Spleen (tissue), 11 donors: ENCODE measurements around the gene FMN2. TPM values are rescaled to one million over a fixed set of nuclear protein-coding genes. Genes with fewer than 3 reads are reported as not detected.

Source experiments
- DNase-seq: peaks from one replicate; pipeline ENCODE4 v3.0.0-alpha.2; 2020
- H3K27ac ChIP-seq, 8 donors: fragments of 200-600 bp; sonication (generic) in 7 of 8; 1 replicate in 4 of 8; 2 replicates in 4 of 8; pipeline versions ENCODE4 v1.5.0 to v1.8.0; 2016 to 2021; ENCODE audit warnings: inconsistent platforms in 4 of 8, mild to moderate bottlenecking in 4 of 8, moderate library complexity in 1 of 8
- H3K27me3 ChIP-seq, 7 donors: fragments of 200-600 bp; sonication (generic) in 6 of 7; replicated peaks in 1 of 7; 1 replicate in 4 of 7; 2 replicates in 3 of 7; pipeline versions ENCODE4 v1.5.0 to v1.8.0; 2016 to 2021; ENCODE audit warnings: inconsistent platforms in 3 of 7, mild to moderate bottlenecking in 1 of 7
- H3K36me3 ChIP-seq, 6 donors: fragments of 200-600 bp; sonication (generic) in 5 of 6; 1 replicate in 4 of 6; 2 replicates in 2 of 6; pipeline versions ENCODE4 v1.5.0 to v1.8.0; 2016 to 2021; ENCODE audit warnings: inconsistent platforms in 2 of 6
- H3K4me1 ChIP-seq, 6 donors: fragments of 200-600 bp; sonication (generic) in 5 of 6; 1 replicate in 3 of 6; 2 replicates in 3 of 6; pipeline versions ENCODE4 v1.5.0 to v1.8.0; 2016 to 2021; ENCODE audit warnings: inconsistent platforms in 3 of 6
- H3K4me3 ChIP-seq, 8 donors: fragments of 200-600 bp; sonication (generic) in 7 of 8; 1 replicate in 4 of 8; 2 replicates in 4 of 8; pipeline versions ENCODE4 v1.5.0 to v1.8.0; 2016 to 2021; ENCODE audit warnings: inconsistent platforms in 4 of 8, mild to moderate bottlenecking in 4 of 8, moderate library complexity in 2 of 8
- H3K9me3 ChIP-seq, 8 donors: fragments of 200-600 bp; sonication (generic) in 7 of 8; 1 replicate in 4 of 8; 2 replicates in 4 of 8; pipeline versions ENCODE4 v1.5.0 to v1.8.0; 2016 to 2021; ENCODE audit warnings: inconsistent platforms in 4 of 8
- POLR2A ChIP-seq, 3 donors: fragments of 450-650 bp; IDR thresholded peaks; one replicate each; pipeline ENCODE4 v1.5.1; 2017; ENCODE audit warnings: antibody characterized with exemption in 3 of 3, mild to moderate bottlenecking in 1 of 3
- POLR2AphosphoS5 ChIP-seq, 3 donors: sonication (generic); formaldehyde crosslinking; IDR thresholded peaks; one replicate each; pipeline ENCODE4 v1.5.1; 2017; ENCODE audit warnings: antibody characterized with exemption in 3 of 3
- WGBS, 5 donors: extraction: QIAGEN DNeasy Blood & Tissue Kit in 3 of 5; methylation state at CpG; one replicate each; pipeline versions ENCODE4 v1.1.5 to v1.1.7; 2013 to 2018; 5-methylcytosine and 5-hydroxymethylcytosine counted together
- intact Hi-C: fragments of 100-400 bp; cut with DNase I; formaldehyde crosslinking; loops from one replicate; pipeline ENCODE4 v1.15.0; 2023; ENCODE audit warnings: low total_unique reads
- polyA plus RNA-seq, 3 donors: library from polyadenylated mRNA; stranded (reverse); fragments of 200-250 nt; gene quantifications; one replicate each; pipeline ENCODE4 v1.2.1, GENCODE V29; 2013
- total RNA-seq, 7 donors: library from RNA; depleted of rRNA in 3 of 7; stranded (reverse); fragments of >200 nt in 3 of 7; fragmentation: NEBNext Ultra II Directional in 4 of 7; extraction: Animal tissue kit (Norgen Biotek cat#: 25700) in 4 of 7; gene quantifications; one replicate each; pipeline versions ENCODE4 v1.1.0 to v1.2.1, GENCODE V29; 2016 to 2021
- TF ChIP-seq, protein P1 (sequence below), 11 experiments: fragments of 200-600 bp in 7 of 11; fragments of 450-650 bp in 4 of 11; sonication (generic) in 4 of 11; IDR thresholded peaks in 8 of 11; conservative IDR thresholded peaks in 3 of 11; 1 replicate in 7 of 11; 2 replicates in 4 of 11; pipeline versions ENCODE4 v1.4.0 to v1.8.0; 2016 to 2021; ENCODE audit warnings: antibody characterized with exemption in 11 of 11, inconsistent platforms in 4 of 11, mild to moderate bottlenecking in 1 of 11
- donor health status: healthy with polysubstance abuse.
- donor health status: DM: no; HTN: no; CAD: no; lungs with moderate emphysema.
- donor health status: DM: no; HTN: no; CAD: no.
- donor health status: Bipolar disorder and iron deficiency.
- donor health status: healthy.
- donor health status: DM: no; HTN: no; CAD: no.
- donor health status: DM: yes; HTN: yes; CAD: no.

The FMN2 gene
- total and polyA plus RNA-seq, 10 donors = 0.04 to 0.24 (median 0.12) TPM; not detected in 6

DNA sequence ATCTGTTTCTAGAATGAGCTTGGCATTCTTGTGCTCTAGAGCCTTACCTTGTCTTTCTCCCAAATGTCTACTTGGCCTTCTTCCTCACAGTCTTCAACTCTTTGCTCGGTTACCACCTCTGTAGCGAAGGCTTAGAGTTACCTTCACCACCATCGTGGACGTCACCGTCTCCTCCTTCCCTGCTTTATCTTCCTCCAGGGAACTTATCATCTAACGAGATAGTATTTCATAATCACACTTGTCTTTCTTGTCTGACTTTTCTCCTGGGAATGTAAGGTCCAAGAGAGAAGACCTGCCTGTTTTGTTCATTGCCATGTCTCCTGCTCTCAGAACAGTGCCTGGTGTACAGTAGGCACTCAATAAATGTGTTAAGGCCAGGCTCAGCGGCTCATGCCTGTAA lies 404.7 kb downstream of the FMN2 start:
- intact Hi-C loops = no loop called here
- H3K27me3 ChIP-seq = peaks cover 0 to 11% (median 0%) of the 10 kb centered on the region in 7 donors
- H3K4me1 ChIP-seq = no peaks in the 10 kb centered on the region
- H3K9me3 ChIP-seq = peaks cover 0 to 8% (median 0%) of the 10 kb centered on the region in 8 donors
- DNase-seq = no peak
- TF ChIP-seq POLR2AphosphoS5 (IDR thresholded peaks at IDR 0.05) = no peak
- TF ChIP-seq, protein P1, sequence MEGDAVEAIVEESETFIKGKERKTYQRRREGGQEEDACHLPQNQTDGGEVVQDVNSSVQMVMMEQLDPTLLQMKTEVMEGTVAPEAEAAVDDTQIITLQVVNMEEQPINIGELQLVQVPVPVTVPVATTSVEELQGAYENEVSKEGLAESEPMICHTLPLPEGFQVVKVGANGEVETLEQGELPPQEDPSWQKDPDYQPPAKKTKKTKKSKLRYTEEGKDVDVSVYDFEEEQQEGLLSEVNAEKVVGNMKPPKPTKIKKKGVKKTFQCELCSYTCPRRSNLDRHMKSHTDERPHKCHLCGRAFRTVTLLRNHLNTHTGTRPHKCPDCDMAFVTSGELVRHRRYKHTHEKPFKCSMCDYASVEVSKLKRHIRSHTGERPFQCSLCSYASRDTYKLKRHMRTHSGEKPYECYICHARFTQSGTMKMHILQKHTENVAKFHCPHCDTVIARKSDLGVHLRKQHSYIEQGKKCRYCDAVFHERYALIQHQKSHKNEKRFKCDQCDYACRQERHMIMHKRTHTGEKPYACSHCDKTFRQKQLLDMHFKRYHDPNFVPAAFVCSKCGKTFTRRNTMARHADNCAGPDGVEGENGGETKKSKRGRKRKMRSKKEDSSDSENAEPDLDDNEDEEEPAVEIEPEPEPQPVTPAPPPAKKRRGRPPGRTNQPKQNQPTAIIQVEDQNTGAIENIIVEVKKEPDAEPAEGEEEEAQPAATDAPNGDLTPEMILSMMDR (IDR thresholded peaks at IDR 0.05 in 8 of 11, conservative IDR thresholded peaks at IDR 0.05 in 3 of 11) = no peak
- no peak for TF ChIP-seq POLR2A (IDR thresholded peaks at IDR 0.05)
- H3K27ac ChIP-seq = no peak overlapping the region
- no peaks in the 10 kb centered on the region for H3K36me3 ChIP-seq
- WGBS, 5 donors = 87 to 93% (median 90%) methylated on average over 7 of the region's 7 CpGs
- no peak overlapping the region for H3K4me3 ChIP-seq

- intact Hi-C loops = no loop called here
- Histone ChIP-seq H3K4me1 (no peaks in the 10 kb centered on the region), H3K27me3 (peaks cover 0 to 11% (median 0%) of the 10 kb centered on the region in 7 donors), H3K36me3 (no peaks in the 10 kb centered on the region), H3K4me3 (no peak overlapping the region), H3K9me3 (peaks cover 0 to 8% (median 0%) of the 10 kb centered on the region in 8 donors), H3K27ac (no peak overlapping the region)
- DNase-seq = no peak
- WGBS, 5 donors = 86 to 93% (median 90%) methylated on average over 5 of the region's 5 CpGs
- TF ChIP-seq, protein P1 (IDR thresholded peaks at IDR 0.05 in 8 of 11, conservative IDR thresholded peaks at IDR 0.05 in 3 of 11) = no peak
- TF ChIP-seq POLR2AphosphoS5 (IDR thresholded peaks at IDR 0.05) = no peak
- TF ChIP-seq POLR2A (IDR thresholded peaks at IDR 0.05) = no peak
These were observed 405.3 kb downstream of the FMN2 start for GRCh38 chr1:240496941-240497340.

DNA sequence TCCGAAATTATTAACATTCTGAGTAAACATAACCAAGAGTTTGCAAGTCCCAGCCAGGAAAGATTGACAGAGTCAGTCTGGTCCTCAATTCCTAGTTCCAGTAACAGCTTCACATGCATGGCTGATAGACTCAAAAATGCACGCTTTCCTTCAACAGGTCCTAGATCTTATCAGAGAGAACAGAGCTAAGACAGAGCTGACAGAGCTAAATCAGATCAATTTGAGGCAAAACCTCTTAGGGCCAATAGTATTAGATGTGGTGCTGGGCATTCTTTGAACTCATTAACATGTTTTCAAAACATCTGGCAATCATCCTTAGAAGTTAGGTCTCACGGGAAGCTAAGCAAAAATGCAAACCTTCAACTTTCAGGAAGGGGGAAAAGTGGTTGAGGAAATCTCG lies 406.2 kb downstream of the FMN2 start:
- intact Hi-C loops = no loop called here
- no peak for TF ChIP-seq POLR2A (IDR thresholded peaks at IDR 0.05)
- TF ChIP-seq POLR2AphosphoS5 (IDR thresholded peaks at IDR 0.05) = no peak
- TF ChIP-seq, protein P1 (IDR thresholded peaks at IDR 0.05 in 8 of 11, conservative IDR thresholded peaks at IDR 0.05 in 3 of 11) = no peak
- H3K27me3 ChIP-seq = peaks cover 0 to 5% (median 0%) of the 10 kb centered on the region in 7 donors
- H3K27ac ChIP-seq = no peak overlapping the region
- no peak overlapping the region for H3K4me3 ChIP-seq
- DNase-seq = no peak
- 67 to 80% (median 76%) methylated on average over 4 of the region's 4 CpGs for WGBS, 5 donors
- H3K9me3 ChIP-seq = peaks cover 0 to under 1% (median 0%) of the 10 kb centered on the region in 8 donors
- H3K36me3 ChIP-seq = no peaks in the 10 kb centered on the region
- H3K4me1 ChIP-seq = no peaks in the 10 kb centered on the region

GRCh38 chr1:240498335-240498734 lies 406.7 kb downstream of the FMN2 start:
- peaks cover 0 to under 1% (median 0%) of the 10 kb centered on the region in 7 donors for H3K27me3 ChIP-seq
- no peak overlapping the region for H3K4me3 ChIP-seq
- 89 to 95% (median 92%) methylated on average over 8 of the region's 8 CpGs for WGBS, 5 donors
- intact Hi-C loops = no loop called here
- no peak for DNase-seq
- H3K9me3 ChIP-seq = no peaks in the 10 kb centered on the region
- TF ChIP-seq POLR2A (IDR thresholded peaks at IDR 0.05) = no peak
- TF ChIP-seq POLR2AphosphoS5 (IDR thresholded peaks at IDR 0.05) = no peak
- TF ChIP-seq, protein P1 (IDR thresholded peaks at IDR 0.05 in 8 of 11, conservative IDR thresholded peaks at IDR 0.05 in 3 of 11) = no peak
- no peak overlapping the region for H3K27ac ChIP-seq
- no peaks in the 10 kb centered on the region for H3K4me1 ChIP-seq
- H3K36me3 ChIP-seq = no peaks in the 10 kb centered on the region
